ENCODE measurements around the gene PLEKHG3.
"Not testable (repeated sequence)": the region's sequence is repeated elsewhere in the genome, so short reads cannot be mapped to it uniquely, and the experiment has no call there.

Gene PLEKHG3

GRCh38 chr14:64688811-64689281 lies 15.4 kb upstream of the PLEKHG3 start:
- DNase-seq, result no peak

- DNase-seq, result no peak
These were observed 14.9 kb upstream of the PLEKHG3 start for GRCh38 chr14:64689289-64689688.

GRCh38 chr14:64690607-64691006 lies 13.6 kb upstream of the PLEKHG3 start:
- DNase-seq, result not testable (repeated sequence)

- no peak for DNase-seq
These were observed 12.8 kb upstream of the PLEKHG3 start for GRCh38 chr14:64691376-64691775.

GRCh38 chr14:64692189-64692985 lies 11.8 kb upstream of the PLEKHG3 start:
- no peak for DNase-seq

- no peak for DNase-seq
These were observed 11.0 kb upstream of the PLEKHG3 start for GRCh38 chr14:64692986-64693809.

- DNase-seq, result no peak
These were observed 10.4 kb upstream of the PLEKHG3 start for GRCh38 chr14:64693810-64694165.

- DNase-seq, result no peak
These were observed 9.2 kb upstream of the PLEKHG3 start for GRCh38 chr14:64695071-64695470.

- DNase-seq, result no peak
These were observed 7.8 kb upstream of the PLEKHG3 start for GRCh38 chr14:64696355-64696857.

- no peak for DNase-seq
These were observed 5.3 kb upstream of the PLEKHG3 start for GRCh38 chr14:64698903-64699302.

- DNase-seq, result no peak
These were observed 3.9 kb upstream of the PLEKHG3 start for GRCh38 chr14:64700290-64700689.

GRCh38 chr14:64700894-64701293 lies 3.3 kb upstream of the PLEKHG3 start:
- DNase-seq, result no peak

GRCh38 chr14:64701660-64702059 lies 2.6 kb upstream of the PLEKHG3 start:
- no peak for DNase-seq

- DNase-seq, result no peak
These were observed 1.5 kb upstream of the PLEKHG3 start for GRCh38 chr14:64702493-64703394.

- DNase-seq, result no peak
These were observed 655 bp upstream of the PLEKHG3 start for GRCh38 chr14:64703395-64704142.

- no peak for DNase-seq
These were observed 638 bp downstream of the PLEKHG3 start for GRCh38 chr14:64704743-64705380.

- DNase-seq, result no peak
These were observed 1.3 kb downstream of the PLEKHG3 start for GRCh38 chr14:64705381-64706118.

GRCh38 chr14:64706119-64706592 lies 1.9 kb downstream of the PLEKHG3 start:
- DNase-seq, result no peak

- no peak for DNase-seq
These were observed 2.5 kb downstream of the PLEKHG3 start for GRCh38 chr14:64706593-64707193.

GRCh38 chr14:64707661-64708060 lies 3.4 kb downstream of the PLEKHG3 start:
- DNase-seq, result no peak

All from stimulated activated CD4-positive, alpha-beta T cell treated with anti-CD3 and anti-CD28 coated beads, Interleukin-4, amount 100 ng/mL, for 4 hours (primary cell).